GM12878 (cell line): ENCODE measurements around the gene ARL4D. TPM values are rescaled to one million over a fixed set of nuclear protein-coding genes. Genes with fewer than 3 reads are reported as not detected.

Source experiments
- ATAC-seq: fragments of 200-7000 bp; cut with Tn5 transposase; 3 replicates; pipeline ENCODE4 v1.9.1; 2020; ENCODE audit warnings: mild to moderate bottlenecking, moderate library complexity
- BruUV-seq: library from RNA; stranded (reverse); fragments of 400-500 nt; replicated peaks from 2 replicates; lab custom pipeline; 2021; lab: Mats Ljungman, UMichigan
- CTCF ChIA-PET: fragments of 300-600 bp; sonication (Branson Sonifier 250); formaldehyde crosslinking; extraction: SDS; loops from one replicate; lab custom pipeline; 2021; ENCODE audit warnings: inconsistent platforms; lab: Yijun Ruan, JAX
- POLR2A ChIA-PET: fragments of 350-600 bp; formaldehyde crosslinking; extraction: SDS; loops from one replicate; lab custom pipeline; 2021; ENCODE audit warnings: inconsistent platforms; lab: Charles Lee
- RAD21 ChIA-PET: fragments of 300-600 bp; sonication (Branson Sonifier 250); formaldehyde crosslinking; loops from one replicate; lab custom pipeline; 2023; ENCODE audit warnings: antibody characterized with exemption; ENCODE audit not compliant: unreplicated experiment; lab: Charles Lee
- SMC1A ChIA-PET: fragments of 300-600 bp; sonication (Branson Sonifier 250); formaldehyde crosslinking; loops from one replicate; lab custom pipeline; 2023; ENCODE audit not compliant: unreplicated experiment, uncharacterized antibody; lab: Charles Lee
- DNase-seq: peaks from one replicate; pipeline ENCODE4 v3.0.0-alpha.2; 2011; ENCODE audit warnings: low read depth, low spot score
- FAIRE-seq: peaks from 3 replicates; lab custom pipeline; 2011; peaks lifted over from hg19 to GRCh38; lab: Jason Lieb, UNC
- H2AFZ ChIP-seq: 2 replicates; pipeline ENCODE4 v1.6.0; 2011; ENCODE audit warnings: low read depth, low read length, control low read depth; ENCODE audit not compliant: control insufficient read depth
- H3K27ac ChIP-seq: 2 replicates; pipeline ENCODE4 v1.5.1; 2011; ENCODE audit warnings: control low read depth; ENCODE audit not compliant: control insufficient read depth, insufficient read depth
- H3K27me3 ChIP-seq, 2 experiments: replicated peaks in 1 of 2; 2 replicates each; pipeline versions ENCODE4 v1.6.0 to v1.6.1; 2011; ENCODE audit warnings: low read length in 1 of 2; ENCODE audit not compliant: control insufficient read depth in 2 of 2, insufficient read depth in 2 of 2
- H3K36me3 ChIP-seq, 2 experiments: 2 replicates each; pipeline ENCODE4 v1.5.1; 2011; ENCODE audit warnings: low read length in 1 of 2; ENCODE audit not compliant: control insufficient read depth in 2 of 2, insufficient read depth in 2 of 2
- H3K4me1 ChIP-seq: 2 replicates; pipeline ENCODE4 v1.6.1; 2011; ENCODE audit warnings: mild to moderate bottlenecking, low read length, moderate library complexity, mixed read lengths; ENCODE audit not compliant: control insufficient read depth, insufficient read depth
- H3K4me2 ChIP-seq: 2 replicates; pipeline ENCODE4 v1.6.0; 2011; ENCODE audit warnings: control low read depth; ENCODE audit not compliant: control insufficient read depth, insufficient read depth
- H3K4me3 ChIP-seq: fragments of 200-600 bp; sonication (generic); 2 replicates; pipeline ENCODE4 v1.5.1; 2016
- H3K79me2 ChIP-seq: 2 replicates; pipeline ENCODE4 v1.6.0; 2011; ENCODE audit warnings: low read length; ENCODE audit not compliant: control insufficient read depth, insufficient read depth
- H3K9ac ChIP-seq: 2 replicates; pipeline ENCODE4 v1.8.0; 2011; ENCODE audit warnings: low read length, control low read depth, mixed read lengths; ENCODE audit not compliant: control insufficient read depth, insufficient read depth
- H3K9me3 ChIP-seq: replicated peaks from 3 replicates; pipeline ENCODE4 v1.5.1; 2011; ENCODE audit warnings: mild to moderate bottlenecking, low read length; ENCODE audit not compliant: control insufficient read depth, insufficient read depth
- H4K20me1 ChIP-seq: 2 replicates; pipeline ENCODE4 v1.6.0; 2011; ENCODE audit not compliant: control insufficient read depth, insufficient read depth
- CBX3 ChIP-seq: fragments of 200-600 bp; sonication (generic); IDR thresholded peaks from 2 replicates; pipeline ENCODE4 v1.6.1; 2016; ENCODE audit warnings: low read depth, borderline replicate concordance
- CBX5 ChIP-seq: sonication (generic); IDR thresholded peaks from 2 replicates; pipeline ENCODE4 v1.6.1; 2016; ENCODE audit warnings: low read depth, moderate library complexity, mild to moderate bottlenecking, inconsistent platforms
- EGR1 ChIP-seq, 2 experiments: IDR thresholded peaks; 1 replicate in 1 of 2; 2 replicates in 1 of 2; pipeline ENCODE4 v1.6.1; 2011 to 2012; ENCODE audit warnings: low read depth in 2 of 2, low read length in 2 of 2, borderline replicate concordance in 1 of 2, mild to moderate bottlenecking in 1 of 2, moderate library complexity in 1 of 2
- FOS ChIP-seq: IDR thresholded peaks from 3 replicates; pipeline ENCODE4 v1.6.1; 2011; ENCODE audit warnings: borderline replicate concordance; ENCODE audit not compliant: insufficient read length; ENCODE audit errors: extremely low read depth
- HCFC1 ChIP-seq: fragments of 150-350 bp; IDR thresholded peaks from 2 replicates; pipeline ENCODE4 v1.6.1; 2014; ENCODE audit warnings: low read length
- HDGF ChIP-seq: fragments of 450-650 bp; IDR thresholded peaks from 2 replicates; pipeline ENCODE4 v1.6.1; 2016; ENCODE audit warnings: antibody characterized with exemption
- KDM1A ChIP-seq: fragments of 200-600 bp; sonication (generic); IDR thresholded peaks from 2 replicates; pipeline ENCODE4 v1.6.1; 2016; ENCODE audit warnings: borderline replicate concordance
- PBX3 ChIP-seq: IDR thresholded peaks from 2 replicates; pipeline ENCODE4 v1.6.1; 2011; ENCODE audit warnings: mild to moderate bottlenecking, low read depth, low read length, moderate library complexity; ENCODE audit not compliant: insufficient replicate concordance
- POU2F2 ChIP-seq: IDR thresholded peaks from 3 replicates; pipeline ENCODE4 v1.6.1; 2011; ENCODE audit warnings: low read depth, mild to moderate bottlenecking, low read length, borderline replicate concordance
- ZNF384 ChIP-seq: IDR thresholded peaks from 2 replicates; pipeline ENCODE4 v1.6.1; 2012; ENCODE audit warnings: low read depth, mild to moderate bottlenecking, low read length, improper control_type of control experiment, borderline replicate concordance
- WGBS: methylation state at CpG from one replicate; pipeline ENCODE4 v1.1.6; 2016; ENCODE audit warnings: low lambda C conversion rate; ENCODE audit not compliant: insufficient replicate concordance, insufficient coverage; ENCODE audit errors: missing lambda C conversion rate; 5-methylcytosine and 5-hydroxymethylcytosine counted together
- in situ Hi-C: fragments of 300-500 bp; cut with MboI; formaldehyde crosslinking; loops from 9 replicates; pipeline ENCODE4 v1.14.3; 2018; ENCODE audit warnings: mixed read lengths
- intact Hi-C: fragments of 100-400 bp; cut with micrococcal nuclease; formaldehyde crosslinking; loops from one replicate; pipeline ENCODE4 v1.14.2; 2022; ENCODE audit not compliant: unreplicated experiment
- polyA plus RNA-seq, 11 experiments: library from polyadenylated mRNA; depleted of rRNA in 4 of 11; unstranded in 6 of 11; stranded (reverse) in 5 of 11; fragments of >200 nt; fragmentation: Nextera tagmentation in 4 of 11; fragmentation: Illumina TruSeq in 1 of 11; extraction: Ambion mirVana in 4 of 11; extraction: Trizol in 1 of 11; gene quantifications; 1 replicate in 1 of 11; 2 replicates in 10 of 11; pipeline versions ENCODE4 v1.2.1 to v1.2.3, GENCODE V29; 2011 to 2016; ENCODE audit warnings: inconsistent platforms in 2 of 11, missing spikeins in 2 of 11, low read depth in 1 of 11
- total RNA-seq, 4 experiments: library from RNA; depleted of rRNA in 3 of 4; stranded (reverse); fragments of >200 nt in 3 of 4; fragmentation: Illumina TruSeq in 1 of 4; extraction: Trizol in 1 of 4; gene quantifications; 2 replicates each; pipeline versions ENCODE4 v1.2.1 to v1.2.3, GENCODE V29; 2013 to 2021
- TF ChIP-seq, protein P1 (sequence below): fragments of 450-650 bp; formaldehyde crosslinking; IDR thresholded peaks from 2 replicates; pipeline ENCODE4 v1.4.0; 2022; ENCODE audit warnings: mild to moderate bottlenecking, moderate library complexity
- TF ChIP-seq, protein P2 (sequence below): fragments of 450-650 bp; formaldehyde crosslinking; IDR thresholded peaks from 2 replicates; pipeline ENCODE4 v1.5.0; 2022; ENCODE audit warnings: mild to moderate bottlenecking, missing genetic modification characterization

ARL4D gene
- total and polyA plus RNA-seq, 10 of the 15 experiments (the other 5 are each of a cell fraction or from before 2014, with no cell fraction given), result 0.10 to 1.5 (median 0.75) TPM

- TF ChIP-seq HCFC1 (no peak), CBX3 (no peak)
Measured at GRCh38 chr17:43359469-43360110, 39.2 kb upstream of the ARL4D start (continued).

DNA sequence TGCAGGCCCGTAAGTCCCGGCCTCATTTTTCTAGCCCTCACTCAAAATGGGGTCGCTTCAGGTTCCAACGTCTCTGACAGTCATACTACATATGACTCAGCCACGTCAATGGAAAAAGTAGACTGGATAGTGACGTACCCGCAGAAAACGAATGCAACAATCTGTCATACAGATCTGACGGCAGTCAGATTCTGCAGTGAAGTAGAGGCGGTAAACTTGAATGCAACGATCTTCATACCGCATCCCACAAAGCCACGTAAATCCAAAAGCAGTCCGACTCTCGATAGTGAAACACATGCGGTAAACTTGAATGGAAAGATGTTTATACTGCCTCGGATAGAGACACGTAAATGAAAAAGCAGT is 38.4 kb upstream of the ARL4D start:
- CTCF ChIA-PET, result interaction anchor here (0.7 to 5.1 kb wide), 4 partner anchors 22 to 682 kb away, joined by 3 to 25 read pairs (median 4); partner anchors contain the start of gene DHX8
- no TSS peak for BruUV-seq
- intact Hi-C loops, result no loop called here
- Histone ChIP-seq H3K79me2 (no peaks in the 10 kb centered on the region), H3K4me2 (peak overlapping the region; percentile 70), H3K27me3 (no peaks in the 10 kb centered on the region), H3K36me3 (peaks cover 0 to 4% of the 10 kb centered on the region in 2 experiments; a peak in 1 of 4 replicates), H3K4me1 (no peaks in the 10 kb centered on the region), H3K9me3 (no peaks in the 10 kb centered on the region), H3K27ac (peak overlapping the region; percentile 64), H3K9ac (peak overlapping the region; percentile 63), H2AFZ (peak overlapping the region; percentile 40), H4K20me1 (no peaks in the 10 kb centered on the region), H3K4me3 (peak overlapping the region; percentile 73)
- SMC1A ChIA-PET, result interaction anchor here (0.6 to 2.2 kb wide), 9 partner anchors 26 to 352 kb away, joined by 3 to 13 read pairs (median 3); partner anchors contain the start of gene DHX8
- RAD21 ChIA-PET, result interaction anchor here (1.0 to 2.0 kb wide), 9 partner anchors 9 to 214 kb away, joined by 3 to 14 read pairs (median 6); partner anchors contain the start of gene DHX8
- in situ Hi-C loops, result loop anchor here (25.0 kb wide), 1 partner anchor 1673 kb away; the partner anchor contains the start of gene EIF1
- DNase-seq (no peak), FAIRE-seq (no peak), ATAC-seq (peak; percentile 41; the same call in 2 of the 3 replicates)
- 18% methylated on average over 18 of the region's 18 CpGs for WGBS
- POLR2A ChIA-PET, result interaction anchor here (0.7 to 2.1 kb wide), 9 partner anchors 8 to 119 kb away, joined by 3 to 13 read pairs (median 4); no protein-coding TSS in a partner anchor
- TF ChIP-seq PBX3 (no peak), CBX5 (no peak), HDGF (no peak), EGR1 (IDR thresholded peaks at IDR 0.05; ENCODE audit: borderline replicate concordance in 1 of 2, low read depth in 2 of 2, low read length in 2 of 2) (no peak), POU2F2 (no peak), KDM1A (no peak), ZNF384 (no peak), FOS (no peak)
- TF ChIP-seq, protein P1, sequence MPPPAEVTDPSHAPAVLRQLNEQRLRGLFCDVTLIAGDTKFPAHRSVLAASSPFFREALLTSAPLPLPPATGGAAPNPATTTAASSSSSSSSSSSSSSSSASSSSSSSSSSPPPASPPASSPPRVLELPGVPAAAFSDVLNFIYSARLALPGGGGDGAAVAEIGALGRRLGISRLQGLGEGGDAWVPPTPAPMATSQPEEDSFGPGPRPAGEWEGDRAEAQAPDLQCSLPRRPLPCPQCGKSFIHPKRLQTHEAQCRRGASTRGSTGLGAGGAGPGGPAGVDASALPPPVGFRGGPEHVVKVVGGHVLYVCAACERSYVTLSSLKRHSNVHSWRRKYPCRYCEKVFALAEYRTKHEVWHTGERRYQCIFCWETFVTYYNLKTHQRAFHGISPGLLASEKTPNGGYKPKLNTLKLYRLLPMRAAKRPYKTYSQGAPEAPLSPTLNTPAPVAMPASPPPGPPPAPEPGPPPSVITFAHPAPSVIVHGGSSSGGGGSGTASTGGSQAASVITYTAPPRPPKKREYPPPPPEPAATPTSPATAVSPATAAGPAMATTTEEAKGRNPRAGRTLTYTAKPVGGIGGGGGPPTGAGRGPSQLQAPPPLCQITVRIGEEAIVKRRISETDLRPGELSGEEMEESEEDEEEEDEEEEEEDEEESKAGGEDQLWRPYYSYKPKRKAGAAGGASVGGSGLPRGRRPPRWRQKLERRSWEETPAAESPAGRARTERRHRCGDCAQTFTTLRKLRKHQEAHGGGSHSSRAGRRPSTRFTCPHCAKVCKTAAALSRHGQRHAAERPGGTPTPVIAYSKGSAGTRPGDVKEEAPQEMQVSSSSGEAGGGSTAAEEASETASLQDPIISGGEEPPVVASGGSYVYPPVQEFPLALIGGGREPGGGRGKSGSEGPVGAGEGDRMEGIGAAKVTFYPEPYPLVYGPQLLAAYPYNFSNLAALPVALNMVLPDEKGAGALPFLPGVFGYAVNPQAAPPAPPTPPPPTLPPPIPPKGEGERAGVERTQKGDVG, result peak; percentile 23; the same call in 1 of the 2 replicates
- TF ChIP-seq, protein P2, sequence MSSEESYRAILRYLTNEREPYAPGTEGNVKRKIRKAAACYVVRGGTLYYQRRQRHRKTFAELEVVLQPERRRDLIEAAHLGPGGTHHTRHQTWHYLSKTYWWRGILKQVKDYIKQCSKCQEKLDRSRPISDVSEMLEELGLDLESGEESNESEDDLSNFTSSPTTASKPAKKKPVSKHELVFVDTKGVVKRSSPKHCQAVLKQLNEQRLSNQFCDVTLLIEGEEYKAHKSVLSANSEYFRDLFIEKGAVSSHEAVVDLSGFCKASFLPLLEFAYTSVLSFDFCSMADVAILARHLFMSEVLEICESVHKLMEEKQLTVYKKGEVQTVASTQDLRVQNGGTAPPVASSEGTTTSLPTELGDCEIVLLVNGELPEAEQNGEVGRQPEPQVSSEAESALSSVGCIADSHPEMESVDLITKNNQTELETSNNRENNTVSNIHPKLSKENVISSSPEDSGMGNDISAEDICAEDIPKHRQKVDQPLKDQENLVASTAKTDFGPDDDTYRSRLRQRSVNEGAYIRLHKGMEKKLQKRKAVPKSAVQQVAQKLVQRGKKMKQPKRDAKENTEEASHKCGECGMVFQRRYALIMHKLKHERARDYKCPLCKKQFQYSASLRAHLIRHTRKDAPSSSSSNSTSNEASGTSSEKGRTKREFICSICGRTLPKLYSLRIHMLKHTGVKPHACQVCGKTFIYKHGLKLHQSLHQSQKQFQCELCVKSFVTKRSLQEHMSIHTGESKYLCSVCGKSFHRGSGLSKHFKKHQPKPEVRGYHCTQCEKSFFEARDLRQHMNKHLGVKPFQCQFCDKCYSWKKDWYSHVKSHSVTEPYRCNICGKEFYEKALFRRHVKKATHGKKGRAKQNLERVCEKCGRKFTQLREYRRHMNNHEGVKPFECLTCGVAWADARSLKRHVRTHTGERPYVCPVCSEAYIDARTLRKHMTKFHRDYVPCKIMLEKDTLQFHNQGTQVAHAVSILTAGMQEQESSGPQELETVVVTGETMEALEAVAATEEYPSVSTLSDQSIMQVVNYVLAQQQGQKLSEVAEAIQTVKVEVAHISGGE (CRISPR knock-in tag), result peak; percentile 30; the same call in 1 of the 2 replicates
